Neuronal stem cell (in vitro differentiated cells): ENCODE results near the gene PRODH.
"Not testable (repeated sequence)": the region's sequence is repeated elsewhere in the genome, so short reads cannot be mapped to it uniquely, and the experiment has no call there.

Source experiments
- DNase-seq: peaks from one replicate; pipeline ENCODE4 v3.0.0-alpha.2; 2013; ENCODE audit warnings: low spot score
- H2AFZ ChIP-seq: one replicate; pipeline ENCODE4 v1.6.1; 2013; ENCODE audit warnings: mild to moderate bottlenecking, low read length, inconsistent platforms
- H2AK5ac ChIP-seq: 2 replicates; pipeline ENCODE4 v1.6.1; 2013; ENCODE audit warnings: low read depth, mild to moderate bottlenecking, inconsistent platforms, low read length, moderate library complexity, mixed read lengths
- H2BK120ac ChIP-seq: 2 replicates; pipeline ENCODE4 v1.6.1; 2013; ENCODE audit warnings: low read depth, mild to moderate bottlenecking, inconsistent platforms, low read length, moderate library complexity, mixed read lengths
- H2BK12ac ChIP-seq: one replicate; pipeline ENCODE4 v1.6.1; 2013; ENCODE audit warnings: low read length, inconsistent platforms
- H2BK15ac ChIP-seq: 2 replicates; pipeline ENCODE4 v1.6.1; 2013; ENCODE audit warnings: mild to moderate bottlenecking, low read length, inconsistent platforms, mixed read lengths
- H2BK5ac ChIP-seq: one replicate; pipeline ENCODE4 v1.6.1; 2013; ENCODE audit warnings: inconsistent platforms, mild to moderate bottlenecking, low read length, moderate library complexity
- H3K14ac ChIP-seq: one replicate; pipeline ENCODE4 v1.6.1; 2013; ENCODE audit warnings: low read length, inconsistent platforms
- H3K18ac ChIP-seq: 2 replicates; pipeline ENCODE4 v1.6.1; 2013; ENCODE audit warnings: low read length, inconsistent platforms
- H3K23ac ChIP-seq: 2 replicates; pipeline ENCODE4 v1.6.1; 2013; ENCODE audit warnings: low read depth, mild to moderate bottlenecking, mixed read lengths, low read length, inconsistent platforms; ENCODE audit not compliant: poor library complexity
- H3K27ac ChIP-seq: replicated peaks from 3 replicates; pipeline ENCODE4 v1.5.1; 2013; ENCODE audit warnings: low read length, inconsistent platforms
- H3K27me3 ChIP-seq, 3 experiments: 2 replicates each; pipeline ENCODE4 v1.6.1; 2013; ENCODE audit warnings: low read length in 3 of 3, mild to moderate bottlenecking in 2 of 3, inconsistent platforms in 1 of 3, low read depth in 1 of 3, mixed read lengths in 1 of 3, moderate library complexity in 1 of 3; ENCODE audit not compliant: control insufficient read depth in 3 of 3, insufficient read depth in 3 of 3
- H3K36me3 ChIP-seq, 2 donors: replicated peaks in 1 of 2; 2 replicates each; pipeline ENCODE4 v1.6.1; 2013; ENCODE audit warnings: low read length in 2 of 2; ENCODE audit not compliant: control insufficient read depth in 2 of 2, insufficient read depth in 2 of 2
- H3K4ac ChIP-seq: 2 replicates; pipeline ENCODE4 v1.6.1; 2013; ENCODE audit warnings: inconsistent platforms, mild to moderate bottlenecking, low read length, moderate library complexity
- H3K4me1 ChIP-seq, 2 donors: 1 replicate in 1 of 2; 2 replicates in 1 of 2; pipeline ENCODE4 v1.6.1; 2013; ENCODE audit warnings: low read length in 2 of 2, low read depth in 1 of 2; ENCODE audit not compliant: control insufficient read depth in 2 of 2, insufficient read depth in 1 of 2
- H3K4me2 ChIP-seq: one replicate; pipeline ENCODE4 v1.6.1; 2013; ENCODE audit warnings: mild to moderate bottlenecking, low read length, inconsistent platforms; ENCODE audit not compliant: insufficient read depth, poor library complexity, severe bottlenecking
- H3K4me3 ChIP-seq, 2 donors: 2 replicates each; pipeline ENCODE4 v1.5.1; 2013; ENCODE audit warnings: low read length in 2 of 2, mild to moderate bottlenecking in 2 of 2, inconsistent platforms in 1 of 2, moderate library complexity in 1 of 2
- H3K79me1 ChIP-seq: one replicate; pipeline ENCODE4 v1.6.1; 2013; ENCODE audit warnings: low read depth, mild to moderate bottlenecking, inconsistent platforms, low read length, moderate library complexity
- H3K9ac ChIP-seq: one replicate; pipeline ENCODE4 v1.6.1; 2013; ENCODE audit warnings: mild to moderate bottlenecking, low read depth, low read length, inconsistent platforms; ENCODE audit not compliant: poor library complexity
- H3K9me3 ChIP-seq, 2 donors: replicated peaks in 1 of 2; 2 replicates each; pipeline versions ENCODE3 to v1.6.1; 2013; ENCODE audit warnings: low read length in 2 of 2, mild to moderate bottlenecking in 2 of 2, inconsistent platforms in 1 of 2, low read depth in 1 of 2, mixed read lengths in 1 of 2, moderate library complexity in 1 of 2; ENCODE audit not compliant: control insufficient read depth in 2 of 2, insufficient read depth in 1 of 2
- H4K8ac ChIP-seq: one replicate; pipeline ENCODE4 v1.6.1; 2013; ENCODE audit warnings: low read depth, mild to moderate bottlenecking, inconsistent platforms, low read length, moderate library complexity
- H4K91ac ChIP-seq: one replicate; pipeline ENCODE4 v1.6.1; 2013; ENCODE audit warnings: low read length, low read depth, mild to moderate bottlenecking, inconsistent platforms; ENCODE audit not compliant: poor library complexity
- WGBS, 2 donors: extraction: QIAGEN DNeasy Blood & Tissue Kit; methylation state at CpG; one replicate each; pipeline ENCODE4 v1.1.7; 2013; ENCODE audit warnings: missing lambda C conversion rate in 2 of 2, mixed read lengths in 1 of 2; ENCODE audit not compliant: insufficient read length in 2 of 2, insufficient replicate concordance in 1 of 2; ENCODE audit errors: extremely low coverage in 2 of 2; 5-methylcytosine and 5-hydroxymethylcytosine counted together

The PRODH gene

DNA sequence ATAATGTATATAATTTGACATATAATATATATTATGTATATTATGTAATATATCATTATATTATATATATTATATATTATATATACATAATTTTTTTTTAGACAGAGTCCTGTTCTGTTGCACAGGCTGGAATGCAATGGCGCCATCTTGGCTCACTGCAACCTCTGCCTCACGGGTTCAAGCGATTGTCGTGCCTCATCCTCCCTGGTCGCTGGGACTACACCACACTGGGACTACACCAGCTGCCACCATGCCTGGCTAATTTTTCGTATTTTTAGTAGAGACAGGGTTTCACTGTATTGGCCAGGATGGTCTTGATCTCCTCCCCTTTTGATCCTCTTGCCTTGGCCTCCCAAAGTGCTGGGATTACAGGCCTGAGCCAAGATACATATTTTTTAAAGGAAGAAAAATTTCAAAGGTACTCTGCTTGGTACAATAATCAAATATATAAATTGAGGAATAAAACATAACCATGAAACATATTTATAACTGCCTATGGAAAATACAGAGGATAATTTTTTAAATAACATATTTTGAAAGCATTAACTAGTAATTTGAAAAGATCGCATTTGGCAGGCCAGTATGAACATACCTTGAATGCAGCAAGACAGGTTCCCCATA lies 39.9 kb downstream of the PRODH start:
- H3K79me1 ChIP-seq, H2BK15ac ChIP-seq, H2BK12ac ChIP-seq, H3K23ac ChIP-seq, H2AFZ ChIP-seq, H3K14ac ChIP-seq, H3K4ac ChIP-seq, H4K8ac ChIP-seq, H4K91ac ChIP-seq, H3K9me3 ChIP-seq, H3K18ac ChIP-seq, DNase-seq, H3K4me1 ChIP-seq, H3K9ac ChIP-seq, H3K36me3 ChIP-seq, H2BK5ac ChIP-seq, H3K27ac ChIP-seq, H3K27me3 ChIP-seq, H2AK5ac ChIP-seq, H2BK120ac ChIP-seq, H3K4me3 ChIP-seq, H3K4me2 ChIP-seq: not testable (repeated sequence)
- WGBS, 2 donors, result no CpG with 5 or more reads among the region's 7 CpGs

GRCh38 chr22:18893775-18894174 lies 42.3 kb downstream of the PRODH start:
- H2BK5ac ChIP-seq, H4K91ac ChIP-seq, H3K4me1 ChIP-seq, DNase-seq, H3K79me1 ChIP-seq, H3K18ac ChIP-seq, H3K27ac ChIP-seq, H3K4me3 ChIP-seq, H3K27me3 ChIP-seq, H3K14ac ChIP-seq, H2BK12ac ChIP-seq, H3K23ac ChIP-seq, H4K8ac ChIP-seq, H3K9ac ChIP-seq, H2AFZ ChIP-seq, H3K4ac ChIP-seq, H3K36me3 ChIP-seq, H3K9me3 ChIP-seq, H2BK15ac ChIP-seq, H3K4me2 ChIP-seq, H2AK5ac ChIP-seq, H2BK120ac ChIP-seq: not testable (repeated sequence)
- WGBS, 2 donors, result no CpG with 5 or more reads among the region's 4 CpGs

GRCh38 chr22:18890510-18891192 lies 45.4 kb downstream of the PRODH start:
- not testable (repeated sequence) for H3K4me2 ChIP-seq, H2AFZ ChIP-seq, H2BK5ac ChIP-seq, H2BK120ac ChIP-seq, H2BK12ac ChIP-seq, H3K4ac ChIP-seq, H2AK5ac ChIP-seq, H3K36me3 ChIP-seq, H3K27me3 ChIP-seq, H2BK15ac ChIP-seq, H4K91ac ChIP-seq, H4K8ac ChIP-seq, H3K14ac ChIP-seq, DNase-seq, H3K23ac ChIP-seq, H3K4me3 ChIP-seq, H3K9ac ChIP-seq, H3K4me1 ChIP-seq, H3K79me1 ChIP-seq, H3K18ac ChIP-seq, H3K9me3 ChIP-seq, H3K27ac ChIP-seq
- WGBS, 2 donors, result no CpG with 5 or more reads among the region's 5 CpGs

DNA sequence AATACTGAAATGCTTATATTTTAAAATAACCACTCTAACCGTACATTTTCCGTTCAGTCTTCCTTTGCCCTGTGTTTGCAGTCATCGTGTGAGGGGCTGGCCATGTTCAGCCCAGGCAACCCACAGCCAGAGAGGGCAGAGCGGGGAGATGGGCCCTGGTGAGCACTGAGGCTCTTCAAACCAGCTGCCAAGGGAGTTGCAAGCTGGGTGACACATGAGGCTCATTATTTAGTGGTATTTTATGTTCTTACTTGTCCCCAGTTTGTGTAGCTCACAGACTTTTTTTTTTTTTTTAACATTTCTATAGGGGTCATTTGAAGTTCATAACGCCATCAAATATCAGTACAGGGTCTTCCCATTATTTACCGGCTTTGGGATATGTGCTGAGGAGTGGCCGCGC lies 48.0 kb downstream of the PRODH start:
- H3K4ac ChIP-seq, result no peak overlapping the region
- no peak overlapping the region for H3K14ac ChIP-seq
- DNase-seq, result no peak
- H2BK15ac ChIP-seq, result no peak overlapping the region
- no peak overlapping the region for H3K4me2 ChIP-seq
- H3K4me3 ChIP-seq, result no peak overlapping the region
- H4K8ac ChIP-seq, result no peak overlapping the region
- H3K23ac ChIP-seq, result no peak overlapping the region
- H3K9me3 ChIP-seq, result no peaks in the 10 kb centered on the region
- no peak overlapping the region for H4K91ac ChIP-seq
- H2BK5ac ChIP-seq, result no peak overlapping the region
- H3K36me3 ChIP-seq, result no peaks in the 10 kb centered on the region
- H3K4me1 ChIP-seq, result no peaks in the 10 kb centered on the region
- no CpG with 5 or more reads among the region's 8 CpGs for WGBS, 2 donors
- no peak overlapping the region for H2AK5ac ChIP-seq
- no peaks in the 10 kb centered on the region for H3K27me3 ChIP-seq
- H2BK120ac ChIP-seq, result no peak overlapping the region
- no peak overlapping the region for H2AFZ ChIP-seq
- H3K79me1 ChIP-seq, result no peaks in the 10 kb centered on the region
- no peak overlapping the region for H3K18ac ChIP-seq
- no peak overlapping the region for H3K27ac ChIP-seq
- H2BK12ac ChIP-seq, result no peak overlapping the region
- H3K9ac ChIP-seq, result no peak overlapping the region
